ENCODE measurements around the gene SLC30A5.

Gene SLC30A5

DNA sequence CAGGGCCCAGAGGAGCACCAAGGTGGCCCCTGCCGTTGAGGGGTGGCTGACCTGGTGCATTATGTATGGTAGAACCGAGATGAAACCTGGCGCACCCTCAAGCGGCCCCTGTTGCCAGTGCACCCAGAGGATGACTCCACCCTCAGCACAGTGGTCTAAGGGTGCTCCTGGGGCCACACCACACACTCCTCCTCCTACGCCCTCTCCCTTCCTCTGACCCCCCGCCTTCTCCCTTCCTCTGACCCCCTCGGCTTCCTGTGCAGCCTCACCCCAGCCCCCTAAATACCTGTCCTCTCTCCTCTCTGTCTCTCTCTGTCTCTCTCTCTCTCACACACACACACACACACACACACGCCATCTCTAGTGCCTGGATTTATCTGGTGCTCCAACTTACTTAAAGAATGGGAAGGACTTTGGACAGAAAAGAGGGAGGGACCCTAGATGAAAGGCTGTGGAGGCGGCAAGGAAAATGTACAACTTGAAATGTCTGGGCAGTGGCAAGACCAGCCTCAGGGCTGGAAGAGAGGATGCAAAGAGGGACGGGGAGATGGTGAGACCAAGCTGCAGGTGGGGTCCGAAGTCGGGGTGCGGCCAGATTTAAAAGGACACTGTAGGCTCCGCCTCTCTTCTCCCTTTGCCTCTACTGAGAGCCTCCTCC is 18.2 kb upstream of the SLC30A5 start:
- Histone ChIP-seq H3K9ac (no peak overlapping the region), H3K27ac (no peak overlapping the region), H3K4me2 (no peak overlapping the region), H2AFZ (ENCODE audit: low read depth) (no peak overlapping the region), H4K20me1 (ENCODE audit: insufficient read depth) (no peaks in the 10 kb centered on the region), H3K79me2 (ENCODE audit: insufficient read depth, low read depth) (no peaks in the 10 kb centered on the region), H3K27me3 (ENCODE audit: insufficient read depth, low read depth) (no peaks in the 10 kb centered on the region), H3K4me3 (IDR thresholded peaks at IDR 0.05; ENCODE audit: insufficient read depth, low read depth, low read length) (no peak overlapping the region), H3K4me1 (ENCODE audit: low read depth, poor library complexity, severe bottlenecking) (no peaks in the 10 kb centered on the region), H3K36me3 (ENCODE audit: insufficient read depth) (no peaks in the 10 kb centered on the region)
- TF ChIP-seq, protein P1, sequence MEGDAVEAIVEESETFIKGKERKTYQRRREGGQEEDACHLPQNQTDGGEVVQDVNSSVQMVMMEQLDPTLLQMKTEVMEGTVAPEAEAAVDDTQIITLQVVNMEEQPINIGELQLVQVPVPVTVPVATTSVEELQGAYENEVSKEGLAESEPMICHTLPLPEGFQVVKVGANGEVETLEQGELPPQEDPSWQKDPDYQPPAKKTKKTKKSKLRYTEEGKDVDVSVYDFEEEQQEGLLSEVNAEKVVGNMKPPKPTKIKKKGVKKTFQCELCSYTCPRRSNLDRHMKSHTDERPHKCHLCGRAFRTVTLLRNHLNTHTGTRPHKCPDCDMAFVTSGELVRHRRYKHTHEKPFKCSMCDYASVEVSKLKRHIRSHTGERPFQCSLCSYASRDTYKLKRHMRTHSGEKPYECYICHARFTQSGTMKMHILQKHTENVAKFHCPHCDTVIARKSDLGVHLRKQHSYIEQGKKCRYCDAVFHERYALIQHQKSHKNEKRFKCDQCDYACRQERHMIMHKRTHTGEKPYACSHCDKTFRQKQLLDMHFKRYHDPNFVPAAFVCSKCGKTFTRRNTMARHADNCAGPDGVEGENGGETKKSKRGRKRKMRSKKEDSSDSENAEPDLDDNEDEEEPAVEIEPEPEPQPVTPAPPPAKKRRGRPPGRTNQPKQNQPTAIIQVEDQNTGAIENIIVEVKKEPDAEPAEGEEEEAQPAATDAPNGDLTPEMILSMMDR (conservative IDR thresholded peaks at IDR 0.05; ENCODE audit: low read depth, low read length), result no peak

DNA sequence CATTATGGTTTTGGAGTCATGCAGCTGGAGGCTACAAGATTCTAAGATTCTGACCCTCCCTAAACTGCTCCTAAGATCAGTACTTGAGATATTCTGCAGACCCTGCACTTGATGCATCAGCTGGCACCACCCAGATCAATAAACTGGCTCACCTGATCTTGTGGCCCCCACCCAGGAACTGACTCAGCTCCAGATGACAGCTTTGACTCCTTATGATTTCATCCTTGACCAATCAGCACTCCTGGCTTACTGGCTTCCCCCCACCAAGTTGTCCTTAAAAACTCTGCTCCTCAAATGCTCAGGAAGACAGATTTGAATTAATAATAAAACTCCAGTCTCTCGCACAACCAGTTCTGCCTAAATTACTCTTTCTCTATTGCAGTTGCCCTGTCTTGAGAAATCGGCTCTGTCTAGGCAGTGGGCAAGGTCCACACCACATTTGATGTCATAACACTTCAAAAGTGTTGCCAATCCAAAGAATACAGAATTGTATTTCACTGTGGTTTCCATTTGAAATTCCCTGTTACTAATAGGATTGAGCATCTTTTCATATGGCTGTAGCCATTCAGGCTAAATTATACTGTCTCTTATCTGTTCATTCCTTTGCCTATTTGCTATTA is 14.8 kb upstream of the SLC30A5 start:
- Histone ChIP-seq H2AFZ (ENCODE audit: low read depth) (no peak overlapping the region), H3K4me3 (IDR thresholded peaks at IDR 0.05; ENCODE audit: insufficient read depth, low read depth, low read length) (no peak overlapping the region), H3K4me2 (no peak overlapping the region), H3K27me3 (ENCODE audit: insufficient read depth, low read depth) (no peaks in the 10 kb centered on the region), H3K27ac (no peak overlapping the region), H3K36me3 (ENCODE audit: insufficient read depth) (no peaks in the 10 kb centered on the region), H4K20me1 (ENCODE audit: insufficient read depth) (no peaks in the 10 kb centered on the region), H3K4me1 (ENCODE audit: low read depth, poor library complexity, severe bottlenecking) (peaks cover 5% of the 10 kb centered on the region), H3K79me2 (ENCODE audit: insufficient read depth, low read depth) (no peaks in the 10 kb centered on the region), H3K9ac (no peak overlapping the region)
- TF ChIP-seq, protein P1 (conservative IDR thresholded peaks at IDR 0.05; ENCODE audit: low read depth, low read length), result no peak

DNA sequence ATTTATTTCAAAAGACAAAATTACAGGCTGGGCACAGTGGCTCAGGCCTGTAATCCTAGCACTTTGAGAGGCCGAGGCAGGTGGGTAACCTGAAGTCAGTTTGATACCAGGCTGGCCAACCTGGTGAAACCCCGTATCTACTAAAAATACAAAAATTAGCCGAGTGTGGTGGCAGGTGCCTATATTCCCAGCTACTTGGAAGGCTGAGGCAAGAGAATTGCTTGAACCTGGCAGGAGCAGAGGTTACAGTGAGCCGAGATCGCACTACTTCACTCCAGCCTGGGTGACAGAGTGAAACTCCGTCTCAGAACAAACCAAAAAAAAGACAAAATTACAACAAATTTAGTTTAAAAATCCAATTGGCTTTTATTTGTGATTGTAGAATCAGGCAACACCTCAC is 14.3 kb upstream of the SLC30A5 start:
- Histone ChIP-seq H2AFZ (ENCODE audit: low read depth) (no peak overlapping the region), H4K20me1 (ENCODE audit: insufficient read depth) (no peaks in the 10 kb centered on the region), H3K4me1 (ENCODE audit: low read depth, poor library complexity, severe bottlenecking) (peaks cover 11% of the 10 kb centered on the region), H3K27me3 (ENCODE audit: insufficient read depth, low read depth) (no peaks in the 10 kb centered on the region), H3K79me2 (ENCODE audit: insufficient read depth, low read depth) (no peaks in the 10 kb centered on the region), H3K4me2 (no peak overlapping the region), H3K4me3 (IDR thresholded peaks at IDR 0.05; ENCODE audit: insufficient read depth, low read depth, low read length) (no peak overlapping the region), H3K9ac (no peak overlapping the region), H3K36me3 (ENCODE audit: insufficient read depth) (no peaks in the 10 kb centered on the region), H3K27ac (no peak overlapping the region)
- TF ChIP-seq, protein P1 (conservative IDR thresholded peaks at IDR 0.05; ENCODE audit: low read depth, low read length), result no peak

DNA sequence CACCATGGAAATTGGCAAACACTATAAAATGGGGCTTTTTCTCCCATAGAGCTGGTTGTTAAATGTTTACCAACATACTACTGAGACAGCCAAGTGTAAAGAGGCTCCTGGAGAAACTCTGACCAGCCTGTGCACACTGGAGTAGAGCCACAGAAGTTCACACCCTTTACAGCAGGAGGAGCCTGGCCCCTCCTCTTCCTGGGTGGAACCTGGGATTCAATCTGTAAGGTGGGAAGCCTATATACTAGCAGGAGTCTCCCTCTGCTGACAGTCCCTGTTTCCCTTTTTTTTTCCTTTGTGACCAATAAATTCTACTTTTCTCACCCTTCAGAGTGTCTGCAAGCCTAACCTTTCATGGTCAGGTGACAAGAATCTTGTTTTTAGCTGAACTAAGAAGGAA is 10.4 kb upstream of the SLC30A5 start:
- Histone ChIP-seq H3K4me2 (no peak overlapping the region), H3K9ac (no peak overlapping the region), H3K36me3 (ENCODE audit: insufficient read depth) (no peaks in the 10 kb centered on the region), H4K20me1 (ENCODE audit: insufficient read depth) (no peaks in the 10 kb centered on the region), H3K4me1 (ENCODE audit: low read depth, poor library complexity, severe bottlenecking) (peaks cover 18% of the 10 kb centered on the region), H2AFZ (ENCODE audit: low read depth) (peak overlapping the region; percentile 13; the same call in 1 of the 2 replicates), H3K4me3 (IDR thresholded peaks at IDR 0.05; ENCODE audit: insufficient read depth, low read depth, low read length) (no peak overlapping the region), H3K27ac (no peak overlapping the region), H3K27me3 (ENCODE audit: insufficient read depth, low read depth) (no peaks in the 10 kb centered on the region), H3K79me2 (ENCODE audit: insufficient read depth, low read depth) (no peaks in the 10 kb centered on the region)
- TF ChIP-seq, protein P1 (conservative IDR thresholded peaks at IDR 0.05; ENCODE audit: low read depth, low read length), result no peak
